Stimulated activated CD4-positive, alpha-beta T cell treated with anti-CD3 and anti-CD28 coated beads, Interleukin-15, amount 100 ng/mL, for 1 hour (primary cell): Measurements from ENCODE around the gene IL4I1.

ENCODE experiments used
- DNase-seq, 2 donors: peaks; one replicate each; pipeline ENCODE4 v3.0.0-alpha.2; 2020; ENCODE audit warnings: low read depth in 1 of 2, low spot score in 1 of 2

The IL4I1 gene

GRCh38 chr19:49924004-49924880 is 27.6 kb upstream of the IL4I1 start:
- DNase-seq = no peak

- DNase-seq = no peak
These were observed 26.6 kb upstream of the IL4I1 start for GRCh38 chr19:49923055-49924003.

GRCh38 chr19:49921871-49922795 is 25.4 kb upstream of the IL4I1 start:
- no peak for DNase-seq

- DNase-seq = no peak
These were observed 24.1 kb upstream of the IL4I1 start for GRCh38 chr19:49920624-49921363.

GRCh38 chr19:49918089-49918488 is 21.4 kb upstream of the IL4I1 start:
- DNase-seq = no peak

GRCh38 chr19:49916839-49917733 is 20.4 kb upstream of the IL4I1 start:
- DNase-seq = no peak

- no peak for DNase-seq
These were observed 18.6 kb upstream of the IL4I1 start for GRCh38 chr19:49915271-49915670.

GRCh38 chr19:49913720-49914119 is 17.0 kb upstream of the IL4I1 start:
- DNase-seq = no peak

GRCh38 chr19:49912965-49913685 is 16.4 kb upstream of the IL4I1 start:
- DNase-seq = no peak

GRCh38 chr19:49911381-49912145 is 14.9 kb upstream of the IL4I1 start:
- no peak for DNase-seq

GRCh38 chr19:49910179-49910578 is 13.5 kb upstream of the IL4I1 start:
- DNase-seq = no peak

- DNase-seq = no peak
These were observed 12.1 kb upstream of the IL4I1 start for GRCh38 chr19:49908480-49909420.

- DNase-seq = no peak
These were observed 11.2 kb upstream of the IL4I1 start for GRCh38 chr19:49907745-49908446.

GRCh38 chr19:49906879-49907564 is 10.3 kb upstream of the IL4I1 start:
- DNase-seq = no peak

GRCh38 chr19:49904136-49904535 is 7.4 kb upstream of the IL4I1 start:
- DNase-seq = no peak
